CD4-positive, alpha-beta memory T cell (primary cell): ENCODE data around the gene SCN8A. TPM values are rescaled to one million over a fixed set of nuclear protein-coding genes. Genes with fewer than 3 reads are reported as not detected.
"Not testable (repeated sequence)": the region's sequence is repeated elsewhere in the genome, so short reads cannot be mapped to it uniquely, and the experiment has no call there.

Experiments
- CTCF ChIA-PET: fragments of 350-600 bp; sonication (Branson Sonifier 250); formaldehyde crosslinking; loops from one replicate; lab custom pipeline; 2021; ENCODE audit warnings: inconsistent platforms; ENCODE audit not compliant: partially characterized antibody; lab: Charles Lee
- POLR2A ChIA-PET: fragments of 350-600 bp; sonication (Branson Sonifier 250); formaldehyde crosslinking; loops from one replicate; lab custom pipeline; 2021; ENCODE audit not compliant: partially characterized antibody; lab: Charles Lee
- DNase-seq, 5 donors: peaks; one replicate each; pipeline versions ENCODE4 v3.0.0 to v3.0.0-alpha.2; 2020 to 2022; ENCODE audit warnings: mixed read lengths in 1 of 5
- H3K27ac ChIP-seq: one replicate; pipeline ENCODE4 v1.7.0; 2013; ENCODE audit warnings: low read depth, low read length
- H3K27me3 ChIP-seq: 2 replicates; pipeline ENCODE4 v1.7.0; 2013; ENCODE audit warnings: mild to moderate bottlenecking, low read length, moderate library complexity; ENCODE audit not compliant: insufficient read depth
- H3K36me3 ChIP-seq: 2 replicates; pipeline ENCODE4 v1.7.0; 2013; ENCODE audit warnings: mild to moderate bottlenecking, low read length, moderate library complexity; ENCODE audit not compliant: insufficient read depth
- H3K4me1 ChIP-seq: 2 replicates; pipeline ENCODE4 v1.7.0; 2013; ENCODE audit warnings: mild to moderate bottlenecking, low read length, moderate library complexity; ENCODE audit not compliant: insufficient read depth
- H3K4me3 ChIP-seq, 2 donors: one replicate each; pipeline ENCODE4 v1.7.0; 2013; ENCODE audit warnings: low read length in 2 of 2, mild to moderate bottlenecking in 1 of 2
- H3K9me3 ChIP-seq, 2 donors: one replicate each; pipeline ENCODE4 v1.7.0; 2013; ENCODE audit warnings: low read length in 2 of 2, control low read depth in 1 of 2; ENCODE audit not compliant: control insufficient read depth in 1 of 2
- H3K27ac Mint-ChIP-seq, 7 donors: one replicate each; pipeline ENCODE4 v1.8.0; 2020 to 2021; ENCODE audit warnings: mixed read lengths in 7 of 7, mild to moderate bottlenecking in 6 of 7, inconsistent platforms in 3 of 7, moderate library complexity in 3 of 7
- H3K27me3 Mint-ChIP-seq, 2 donors: one replicate each; pipeline ENCODE4 v1.8.0; 2020 to 2021; ENCODE audit warnings: mixed read lengths in 2 of 2
- H3K36me3 Mint-ChIP-seq, 2 donors: one replicate each; pipeline ENCODE4 v1.8.0; 2020 to 2021; ENCODE audit warnings: mixed read lengths in 2 of 2, inconsistent platforms in 1 of 2, mild to moderate bottlenecking in 1 of 2
- H3K4me1 Mint-ChIP-seq, 4 donors: one replicate each; pipeline ENCODE4 v1.8.0; 2020 to 2021; ENCODE audit warnings: mixed read lengths in 4 of 4, mild to moderate bottlenecking in 1 of 4
- H3K4me3 Mint-ChIP-seq, 8 donors: one replicate each; pipeline ENCODE4 v1.8.0; 2020 to 2021; ENCODE audit warnings: mixed read lengths in 8 of 8, mild to moderate bottlenecking in 7 of 8, moderate library complexity in 6 of 8, inconsistent platforms in 3 of 8
- H3K9me3 Mint-ChIP-seq, 8 donors: one replicate each; pipeline ENCODE4 v1.8.0; 2020 to 2021; ENCODE audit warnings: mixed read lengths in 8 of 8, mild to moderate bottlenecking in 5 of 8, inconsistent platforms in 3 of 8, moderate library complexity in 1 of 8
- intact Hi-C: fragments of 100-400 bp; cut with micrococcal nuclease; formaldehyde crosslinking; loops from one replicate; pipeline ENCODE4 v1.15.1; 2023
- polyA plus RNA-seq, 2 donors: library from polyadenylated mRNA; unstranded; fragments of 300-500 nt; fragmentation: Illumina TruSeq; gene quantifications; one replicate each; pipeline ENCODE4 v1.2.3, GENCODE V29; 2021
- total RNA-seq, 2 experiments: library from RNA; stranded (reverse); gene quantifications; one replicate each; pipeline ENCODE4 v1.2.3, GENCODE V29; 2021

Gene SCN8A
- total and polyA plus RNA-seq, 4 experiments from 2014 or later, result 0.04 to 1.00 (median 0.24) TPM

- Mint-ChIP-seq H3K36me3 (no peaks in the 10 kb centered on the region), H3K4me3 (no peak overlapping the region), H3K4me1 (no peaks in the 10 kb centered on the region), H3K9me3 (peaks cover 0 to 3% (median 0%) of the 10 kb centered on the region in 8 donors), H3K27me3 (peaks cover 0 to 2% of the 10 kb centered on the region in 2 donors), H3K27ac (no peak overlapping the region)
- no peak for DNase-seq
- ChIA-PET CTCF (interaction anchor here (0.7 to 1.4 kb wide), 3 partner anchors 9 to 1127 kb away, joined by 3 to 4 read pairs (median 3); no protein-coding TSS in a partner anchor), POLR2A (no interaction called here)
- Histone ChIP-seq H3K4me1 (no peaks in the 10 kb centered on the region), H3K4me3 (no peak overlapping the region), H3K9me3 (no peaks in the 10 kb centered on the region), H3K36me3 (no peaks in the 10 kb centered on the region), H3K27ac (no peak overlapping the region), H3K27me3 (no peaks in the 10 kb centered on the region)
- intact Hi-C loops, result no loop called here
These were observed 201.4 kb downstream of the SCN8A start for GRCh38 chr12:51792417-51792816.

GRCh38 chr12:51793201-51793600 lies 202.2 kb downstream of the SCN8A start:
- intact Hi-C loops, result no loop called here
- CTCF ChIA-PET, result no interaction called here

GRCh38 chr12:51797301-51797700 lies 206.3 kb downstream of the SCN8A start:
- ChIA-PET POLR2A (no interaction called here), CTCF (no interaction called here)
- Histone ChIP-seq H3K4me3 (no peak overlapping the region), H3K4me1 (no peaks in the 10 kb centered on the region), H3K27ac (no peak overlapping the region), H3K27me3 (no peaks in the 10 kb centered on the region), H3K9me3 (no peaks in the 10 kb centered on the region), H3K36me3 (no peaks in the 10 kb centered on the region)
- intact Hi-C loops, result no loop called here
- H3K36me3 Mint-ChIP-seq, result no peaks in the 10 kb centered on the region
- no peaks in the 10 kb centered on the region for H3K4me1 Mint-ChIP-seq
- no peaks in the 10 kb centered on the region for H3K27me3 Mint-ChIP-seq
- DNase-seq, result no peak
- H3K27ac Mint-ChIP-seq, result no peak overlapping the region
- H3K9me3 Mint-ChIP-seq, result no peaks in the 10 kb centered on the region
- no peak overlapping the region for H3K4me3 Mint-ChIP-seq

More at GRCh38 chr12:51793201-51793600, 202.2 kb downstream of the SCN8A start:
- Mint-ChIP-seq H3K27me3 (peaks cover 0 to 2% of the 10 kb centered on the region in 2 donors), H3K4me3 (no peak overlapping the region), H3K9me3 (peaks cover 0 to 3% (median 0%) of the 10 kb centered on the region in 8 donors), H3K27ac (no peak overlapping the region), H3K4me1 (no peaks in the 10 kb centered on the region), H3K36me3 (no peaks in the 10 kb centered on the region)
- Histone ChIP-seq H3K27ac (no peak overlapping the region), H3K36me3 (no peaks in the 10 kb centered on the region), H3K27me3 (no peaks in the 10 kb centered on the region), H3K9me3 (no peaks in the 10 kb centered on the region), H3K4me1 (no peaks in the 10 kb centered on the region), H3K4me3 (no peak overlapping the region)
- DNase-seq, result no peak
- POLR2A ChIA-PET, result no interaction called here

GRCh38 chr12:51798051-51798450 lies 207.0 kb downstream of the SCN8A start:
- H3K4me1 Mint-ChIP-seq, intact Hi-C loops, H3K36me3 Mint-ChIP-seq, H3K4me3 ChIP-seq, H3K36me3 ChIP-seq, H3K9me3 ChIP-seq, H3K27me3 ChIP-seq, H3K9me3 Mint-ChIP-seq, H3K4me3 Mint-ChIP-seq, POLR2A ChIA-PET, H3K27me3 Mint-ChIP-seq, H3K27ac ChIP-seq, H3K27ac Mint-ChIP-seq, DNase-seq, H3K4me1 ChIP-seq, CTCF ChIA-PET: not testable (repeated sequence)

- H3K4me1 Mint-ChIP-seq, result no peaks in the 10 kb centered on the region
- H3K36me3 ChIP-seq, result no peaks in the 10 kb centered on the region
- H3K4me1 ChIP-seq, result no peaks in the 10 kb centered on the region
- no peak overlapping the region for H3K4me3 Mint-ChIP-seq
- no peaks in the 10 kb centered on the region for H3K27me3 Mint-ChIP-seq
- H3K9me3 Mint-ChIP-seq, result no peaks in the 10 kb centered on the region
- CTCF ChIA-PET, result no interaction called here
- no peaks in the 10 kb centered on the region for H3K36me3 Mint-ChIP-seq
- no peaks in the 10 kb centered on the region for H3K9me3 ChIP-seq
- DNase-seq, result no peak
- no peak overlapping the region for H3K27ac Mint-ChIP-seq
- intact Hi-C loops, result no loop called here
- no peak overlapping the region for H3K4me3 ChIP-seq
- H3K27me3 ChIP-seq, result no peaks in the 10 kb centered on the region
- H3K27ac ChIP-seq, result no peak overlapping the region
- POLR2A ChIA-PET, result no interaction called here
These were observed 207.5 kb downstream of the SCN8A start for GRCh38 chr12:51798501-51798900.

GRCh38 chr12:51801027-51801426 lies 210.0 kb downstream of the SCN8A start:
- no peak for DNase-seq
- H3K27ac ChIP-seq, result no peak overlapping the region
- POLR2A ChIA-PET, result no interaction called here
- H3K4me3 ChIP-seq, result no peak overlapping the region
- H3K4me1 ChIP-seq, result no peaks in the 10 kb centered on the region
- no peaks in the 10 kb centered on the region for H3K36me3 ChIP-seq
- no peak overlapping the region for H3K27ac Mint-ChIP-seq
- no peaks in the 10 kb centered on the region for H3K9me3 Mint-ChIP-seq
- H3K27me3 Mint-ChIP-seq, result no peaks in the 10 kb centered on the region
- H3K36me3 Mint-ChIP-seq, result no peaks in the 10 kb centered on the region
- no peaks in the 10 kb centered on the region for H3K27me3 ChIP-seq
- H3K4me1 Mint-ChIP-seq, result no peaks in the 10 kb centered on the region
- CTCF ChIA-PET, result no interaction called here
- no peak overlapping the region for H3K4me3 Mint-ChIP-seq
- intact Hi-C loops, result no loop called here
- H3K9me3 ChIP-seq, result no peaks in the 10 kb centered on the region

- CTCF ChIA-PET, result no interaction called here
- H3K4me3 Mint-ChIP-seq, result no peak overlapping the region
These were observed 215.9 kb downstream of the SCN8A start for GRCh38 chr12:51806896-51807295.

GRCh38 chr12:51809193-51809592 lies 218.2 kb downstream of the SCN8A start:
- intact Hi-C loops, result no loop called here
- no peaks in the 10 kb centered on the region for H3K9me3 Mint-ChIP-seq
- no peak overlapping the region for H3K4me3 Mint-ChIP-seq
- ChIA-PET CTCF (no interaction called here), POLR2A (no interaction called here)
- peaks cover 1 to 7% of the 10 kb centered on the region in 2 donors for H3K27me3 Mint-ChIP-seq
- H3K4me1 Mint-ChIP-seq, result peaks cover 0 to 8% (median 2%) of the 10 kb centered on the region in 4 donors
- peaks cover 4% of the 10 kb centered on the region for H3K4me1 ChIP-seq
- no peaks in the 10 kb centered on the region for H3K36me3 Mint-ChIP-seq
- H3K27ac ChIP-seq, result no peak overlapping the region
- H3K36me3 ChIP-seq, result no peaks in the 10 kb centered on the region
- no peak overlapping the region for H3K27ac Mint-ChIP-seq
- H3K4me3 ChIP-seq, result no peak overlapping the region
- DNase-seq, result no peak
- no peaks in the 10 kb centered on the region for H3K9me3 ChIP-seq
- H3K27me3 ChIP-seq, result no peaks in the 10 kb centered on the region

More at GRCh38 chr12:51806896-51807295, 215.9 kb downstream of the SCN8A start:
- POLR2A ChIA-PET, result no interaction called here
- Mint-ChIP-seq H3K36me3 (no peaks in the 10 kb centered on the region), H3K27me3 (peaks cover 1 to 7% of the 10 kb centered on the region in 2 donors), H3K4me1 (no peaks in the 10 kb centered on the region), H3K27ac (no peak overlapping the region), H3K9me3 (no peaks in the 10 kb centered on the region)
- no peak overlapping the region for H3K27ac ChIP-seq
- no peaks in the 10 kb centered on the region for H3K36me3 ChIP-seq
- no peaks in the 10 kb centered on the region for H3K4me1 ChIP-seq
- intact Hi-C loops, result no loop called here
- no peak for DNase-seq
- H3K27me3 ChIP-seq, result no peaks in the 10 kb centered on the region
- H3K9me3 ChIP-seq, result no peaks in the 10 kb centered on the region
- no peak overlapping the region for H3K4me3 ChIP-seq
